Panc1 (cell line): ENCODE results near the gene MECR. TPM values are rescaled to one million over a fixed set of nuclear protein-coding genes. Genes with fewer than 3 reads are reported as not detected.

Experiments used
- ATAC-seq: fragments of 200-7000 bp; cut with Tn5 transposase; 2 replicates; pipeline ENCODE4 v1.9.1; 2020; ENCODE audit warnings: mild to moderate bottlenecking, moderate library complexity
- BruUV-seq: library from RNA; stranded (reverse); fragments of 400-500 nt; replicated peaks from 2 replicates; lab custom pipeline; 2021; lab: Mats Ljungman, UMichigan
- CTCF ChIA-PET: fragments of 300-600 bp; sonication (Branson Sonifier 250); formaldehyde crosslinking; loops from one replicate; lab custom pipeline; 2022; ENCODE audit warnings: antibody characterized with exemption; lab: Charles Lee
- POLR2A ChIA-PET: fragments of 300-600 bp; sonication (Branson Sonifier 250); formaldehyde crosslinking; loops from one replicate; lab custom pipeline; 2022; ENCODE audit warnings: antibody characterized with exemption; lab: Charles Lee
- DNase-seq: peaks from one replicate; pipeline ENCODE4 v3.0.0-alpha.2; 2010; ENCODE audit warnings: low read depth, low spot score
- H3K27ac ChIP-seq: 2 replicates; pipeline ENCODE4 v1.5.1; 2011; ENCODE audit warnings: mild to moderate bottlenecking, low read length, inconsistent platforms
- H3K27me3 ChIP-seq: fragments of 200-500 bp; sonication (Bioruptor generic); 2 replicates; pipeline ENCODE4 v1.6.0; 2014; ENCODE audit warnings: low read length, inconsistent platforms; ENCODE audit not compliant: control insufficient read depth, insufficient read depth
- H3K36me3 ChIP-seq: fragments of 200-500 bp; sonication (Bioruptor generic); 2 replicates; pipeline ENCODE4 v1.5.1; 2014; ENCODE audit warnings: inconsistent platforms, mild to moderate bottlenecking, low read length, moderate library complexity; ENCODE audit not compliant: control insufficient read depth, insufficient read depth
- H3K4me1 ChIP-seq: 2 replicates; pipeline ENCODE4 v1.5.1; 2011; ENCODE audit warnings: inconsistent platforms, mild to moderate bottlenecking, low read length, moderate library complexity; ENCODE audit not compliant: control insufficient read depth, insufficient read depth
- H3K4me3 ChIP-seq, 2 experiments: 2 replicates each; pipeline ENCODE4 v1.5.1; 2011 to 2012; ENCODE audit warnings: low read depth in 2 of 2, low read length in 2 of 2, mild to moderate bottlenecking in 2 of 2, inconsistent platforms in 1 of 2, moderate library complexity in 1 of 2
- H3K9me3 ChIP-seq: fragments of 200-500 bp; sonication (Bioruptor generic); 2 replicates; pipeline ENCODE4 v1.5.1; 2014; ENCODE audit warnings: low read depth, mild to moderate bottlenecking, inconsistent platforms, low read length, moderate library complexity; ENCODE audit not compliant: control insufficient read depth, insufficient read depth
- CTCF ChIP-seq: fragments of 450-650 bp; IDR thresholded peaks from 2 replicates; pipeline ENCODE4 v1.5.1; 2017; ENCODE audit warnings: mild to moderate bottlenecking
- POLR2AphosphoS5 ChIP-seq: IDR thresholded peaks from 2 replicates; pipeline ENCODE4 v1.6.1; 2012; ENCODE audit warnings: mild to moderate bottlenecking, low read depth, low read length, moderate library complexity
- REST ChIP-seq, 2 experiments: IDR thresholded peaks; 2 replicates each; pipeline ENCODE4 v1.6.1; 2011 to 2012; ENCODE audit warnings: low read depth in 2 of 2, control low read depth in 1 of 2, low read length in 1 of 2, mild to moderate bottlenecking in 1 of 2, moderate library complexity in 1 of 2; ENCODE audit not compliant: insufficient read depth in 1 of 2
- SIN3A ChIP-seq: IDR thresholded peaks from 2 replicates; pipeline ENCODE4 v1.6.1; 2012; ENCODE audit warnings: low read depth, mild to moderate bottlenecking, low read length, moderate library complexity, borderline replicate concordance; ENCODE audit not compliant: insufficient read depth
- TCF7L2 ChIP-seq: IDR thresholded peaks from 2 replicates; pipeline ENCODE4 v1.6.1; 2011; ENCODE audit warnings: mild to moderate bottlenecking, low read depth, low read length, inconsistent platforms
- in situ Hi-C: cut with HindIII; loops from 2 replicates; pipeline ENCODE4 v1.10.0; 2016; ENCODE audit warnings: low sequenced_read_pairs, low pct_unique_long_range_greater_than_20kb
- intact Hi-C: fragments of 100-400 bp; cut with micrococcal nuclease; formaldehyde crosslinking; loops from one replicate; pipeline ENCODE4 v1.10.0; 2022; ENCODE audit not compliant: unreplicated experiment
- total RNA-seq: library from RNA; stranded (reverse); gene quantifications from one replicate; pipeline ENCODE4 v1.2.1, GENCODE V29; 2021; ENCODE audit not compliant: unreplicated experiment

The MECR gene
- total RNA-seq, 1 experiment from 2014 or later: 25.7 TPM

- no peaks in the 10 kb centered on the region for H3K9me3 ChIP-seq
- H3K27me3 ChIP-seq: peaks cover 6% of the 10 kb centered on the region
- ChIA-PET POLR2A (interaction anchor here (0.5 kb wide), 1 partner anchor 323 kb away, joined by 4 read pairs; no protein-coding TSS in a partner anchor), CTCF (interaction anchor here (0.6 kb wide), 1 partner anchor 563 kb away, joined by 3 read pairs; no protein-coding TSS in a partner anchor)
- H3K27ac ChIP-seq: no peak overlapping the region
- H3K36me3 ChIP-seq: no peaks in the 10 kb centered on the region; the same call in 1 of the 2 replicates
- DNase-seq (no peak), ATAC-seq (no peak)
- intact Hi-C loops (loop anchor here (5.0 to 10.0 kb wide), 2 partner anchors 468 to 1471 kb away; no protein-coding TSS in a partner anchor), in situ Hi-C loops (no loop called here)
- BruUV-seq: no TSS peak
- TF ChIP-seq REST (IDR thresholded peaks at IDR 0.05; ENCODE audit: insufficient read depth in 1 of 2, low read depth in 2 of 2, low read length in 1 of 2) (no peak), CTCF (no peak), SIN3A (no peak), POLR2AphosphoS5 (no peak), TCF7L2 (no peak)
- H3K4me1 ChIP-seq: peaks cover 6% of the 10 kb centered on the region
- H3K4me3 ChIP-seq: peak overlapping the region; percentile 27 to 54
Observed at GRCh38 chr1:29236712-29237128, 6.0 kb upstream of the MECR start.

GRCh38 chr1:29235955-29236711 is 5.4 kb upstream of the MECR start, which contains the start of gene PTPRU:
Gene PTPRU, plus strand, starts transcription at chr1:29236522. Its CDS starts 123 bp downstream, at chr1:29236645.
- CTCF ChIA-PET: interaction anchor here (0.6 kb wide), 1 partner anchor 563 kb away, joined by 3 read pairs; no protein-coding TSS in a partner anchor

More at GRCh38 chr1:29235955-29236711, 5.4 kb upstream of the MECR start, which contains the start of gene PTPRU:
- H3K4me1 ChIP-seq: peaks cover 9% of the 10 kb centered on the region
- in situ Hi-C loops (no loop called here), intact Hi-C loops (loop anchor here (5.0 to 10.0 kb wide), 2 partner anchors 469 to 1471 kb away; no protein-coding TSS in a partner anchor)
- no peak within 1 kb of the TSS for H3K27ac ChIP-seq
- POLR2A ChIA-PET: interaction anchor here (0.5 kb wide), 1 partner anchor 322 kb away, joined by 4 read pairs; no protein-coding TSS in a partner anchor
- no peaks in the 10 kb centered on the region; the same call in 1 of the 2 replicates for H3K36me3 ChIP-seq
- no TSS peak for BruUV-seq
- no peak for TF ChIP-seq REST (IDR thresholded peaks at IDR 0.05; ENCODE audit: insufficient read depth in 1 of 2, low read depth in 2 of 2, low read length in 1 of 2)
- no peak for TF ChIP-seq SIN3A
- no peak for TF ChIP-seq TCF7L2
- peak; percentile 96 for TF ChIP-seq CTCF
- TF ChIP-seq POLR2AphosphoS5: no peak
- H3K9me3 ChIP-seq: no peaks in the 10 kb centered on the region
- peak within 1 kb of the TSS; percentile 27 to 54 for H3K4me3 ChIP-seq
- H3K27me3 ChIP-seq: peaks cover 6% of the 10 kb centered on the region
- no peak for DNase-seq
- ATAC-seq: peak; percentile 90
